ENCODE data around the gene BTK. TPM values are rescaled to one million over a fixed set of nuclear protein-coding genes. Genes with fewer than 3 reads are reported as not detected.

Gene BTK
- total and polyA plus RNA-seq, 9 of the 15 experiments (the other 6 are each of a cell fraction or from before 2014, with no cell fraction given), result 14.9 to 93.4 (median 65.2) TPM

GRCh38 chrX:101393530-101394305 lies 7.7 kb upstream of the BTK start (continued):
- no peak for TF ChIP-seq ZSCAN32 (CRISPR knock-in tag; IDR thresholded peaks at IDR 0.05)
- peak; percentile 46 for TF ChIP-seq MAFF (IDR thresholded peaks at IDR 0.05; ENCODE audit: low read length)
- TF ChIP-seq EP400 (IDR thresholded peaks at IDR 0.05), result no peak; the same call in 1 of the 2 replicates
- TF ChIP-seq ZNF764 (CRISPR knock-in tag; IDR thresholded peaks at IDR 0.05; ENCODE audit: low read depth), result no peak
- TF ChIP-seq NKRF (IDR thresholded peaks at IDR 0.05; ENCODE audit: borderline replicate concordance), result no peak
- TF ChIP-seq TARDBP (IDR thresholded peaks at IDR 0.05), result no peak
- TF ChIP-seq, protein P1, sequence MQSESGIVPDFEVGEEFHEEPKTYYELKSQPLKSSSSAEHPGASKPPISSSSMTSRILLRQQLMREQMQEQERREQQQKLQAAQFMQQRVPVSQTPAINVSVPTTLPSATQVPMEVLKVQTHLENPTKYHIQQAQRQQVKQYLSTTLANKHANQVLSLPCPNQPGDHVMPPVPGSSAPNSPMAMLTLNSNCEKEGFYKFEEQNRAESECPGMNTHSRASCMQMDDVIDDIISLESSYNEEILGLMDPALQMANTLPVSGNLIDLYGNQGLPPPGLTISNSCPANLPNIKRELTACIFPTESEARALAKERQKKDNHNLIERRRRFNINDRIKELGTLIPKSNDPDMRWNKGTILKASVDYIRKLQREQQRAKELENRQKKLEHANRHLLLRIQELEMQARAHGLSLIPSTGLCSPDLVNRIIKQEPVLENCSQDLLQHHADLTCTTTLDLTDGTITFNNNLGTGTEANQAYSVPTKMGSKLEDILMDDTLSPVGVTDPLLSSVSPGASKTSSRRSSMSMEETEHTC (IDR thresholded peaks at IDR 0.05), result no peak
- TF ChIP-seq CLOCK (CRISPR knock-in tag; IDR thresholded peaks at IDR 0.05; ENCODE audit: borderline replicate concordance), result no peak
- no peak for TF ChIP-seq NR0B1 (IDR thresholded peaks at IDR 0.05; ENCODE audit: partially characterized antibody)
- no peak for TF ChIP-seq GTF3C2 (IDR thresholded peaks at IDR 0.05; ENCODE audit: borderline replicate concordance, extremely low read depth, insufficient read length)
- TF ChIP-seq CC2D1A (IDR thresholded peaks at IDR 0.05), result no peak
- TF ChIP-seq POLR2A (conservative IDR thresholded peaks at IDR 0.05), result peak; percentile 69; the same call in 1 of the 2 replicates
- no peak for TF ChIP-seq MEF2A (IDR thresholded peaks at IDR 0.05; ENCODE audit: control insufficient read depth, low read depth, low read length)
- no peak for TF ChIP-seq OTX1 (CRISPR knock-in tag; IDR thresholded peaks at IDR 0.05)
- TF ChIP-seq SUPT5H (IDR thresholded peaks at IDR 0.05), result peak; percentile 61
- TF ChIP-seq MAFG (tag; conservative IDR thresholded peaks at IDR 0.05), result peak; percentile 26; the same call in 1 of the 2 replicates
- TF ChIP-seq CBX2 (IDR thresholded peaks at IDR 0.05; ENCODE audit: insufficient read depth, low read length, poor library complexity, severe bottlenecking), result no peak
